Left cardiac atrium (tissue), 4 donors: ENCODE results near the gene ZDHHC11. TPM values are rescaled to one million over a fixed set of nuclear protein-coding genes. Genes with fewer than 3 reads are reported as not detected.
"Not testable (repeated sequence)": the region's sequence is repeated elsewhere in the genome, so short reads cannot be mapped to it uniquely, and the experiment has no call there.

ENCODE experiments used
- ATAC-seq, 2 donors: fragments of 200-7000 bp; cut with Tn5 transposase; one replicate each; pipeline ENCODE4 v1.9.1; 2020; ENCODE audit warnings: mild to moderate bottlenecking in 2 of 2, moderate library complexity in 2 of 2
- DNase-seq: peaks from one replicate; pipeline ENCODE4 v3.0.0-alpha.2; 2020
- intact Hi-C, 2 donors: fragments of 100-400 bp; cut with DNase I; formaldehyde crosslinking; loops; one replicate each; pipeline versions ENCODE4 v1.14.1 to v1.15.1; 2022 to 2023
- total RNA-seq, 2 donors: library from RNA; stranded (reverse); fragmentation: NEBNext Ultra II Directional; extraction: Animal tissue kit (Norgen Biotek cat#: 25700); gene quantifications; one replicate each; pipeline ENCODE4 v1.2.1, GENCODE V29; 2021
- donor health status: DM: no; HTN: yes; CAD: no.
- donor health status: DM: no; HTN: yes; CAD: no; lungs with severe emphysema.
- donor health status: DM: yes; HTN: yes; CAD: no.
- donor health status: Dilated cardiomyopathy.

The ZDHHC11 gene
- total RNA-seq, 2 donors from 2014 or later: 31.1 to 36.7 TPM

GRCh38 chr5:787857-788233 is 62.9 kb downstream of the ZDHHC11 start:
- DNase-seq, intact Hi-C loops, ATAC-seq: not testable (repeated sequence)

DNA sequence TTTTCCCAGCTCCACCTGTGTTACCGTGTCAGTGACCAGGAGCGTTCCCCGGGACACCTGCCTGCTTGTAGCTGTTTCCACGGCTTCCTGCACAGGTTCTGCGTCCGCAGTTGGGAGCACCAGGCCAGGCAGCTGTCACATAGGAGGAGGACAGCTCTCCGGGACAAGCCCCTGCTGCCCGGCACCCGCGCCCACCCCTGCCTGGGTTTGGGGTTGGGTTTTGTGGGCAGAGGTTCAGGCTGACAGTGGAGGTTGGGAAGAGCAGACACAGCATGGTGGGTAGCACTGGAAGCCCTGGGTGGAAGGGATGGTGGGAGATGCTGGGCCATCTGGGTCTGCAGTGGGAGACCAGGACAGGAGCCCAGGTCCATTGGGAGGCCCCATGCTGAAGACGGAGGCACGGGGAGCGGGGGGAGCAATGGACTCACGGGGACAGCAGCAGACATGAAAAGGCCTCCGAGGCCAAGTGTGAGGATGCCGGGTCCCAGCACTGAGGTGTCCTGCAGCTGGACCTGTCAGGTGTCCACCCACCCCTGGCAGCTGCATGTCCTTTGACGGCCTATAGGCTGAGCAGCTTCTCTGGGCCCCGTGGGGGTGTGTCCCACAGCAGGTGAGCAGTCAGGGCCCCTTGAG is 63.4 kb downstream of the ZDHHC11 start:
- ATAC-seq, DNase-seq, intact Hi-C loops: not testable (repeated sequence)

DNA sequence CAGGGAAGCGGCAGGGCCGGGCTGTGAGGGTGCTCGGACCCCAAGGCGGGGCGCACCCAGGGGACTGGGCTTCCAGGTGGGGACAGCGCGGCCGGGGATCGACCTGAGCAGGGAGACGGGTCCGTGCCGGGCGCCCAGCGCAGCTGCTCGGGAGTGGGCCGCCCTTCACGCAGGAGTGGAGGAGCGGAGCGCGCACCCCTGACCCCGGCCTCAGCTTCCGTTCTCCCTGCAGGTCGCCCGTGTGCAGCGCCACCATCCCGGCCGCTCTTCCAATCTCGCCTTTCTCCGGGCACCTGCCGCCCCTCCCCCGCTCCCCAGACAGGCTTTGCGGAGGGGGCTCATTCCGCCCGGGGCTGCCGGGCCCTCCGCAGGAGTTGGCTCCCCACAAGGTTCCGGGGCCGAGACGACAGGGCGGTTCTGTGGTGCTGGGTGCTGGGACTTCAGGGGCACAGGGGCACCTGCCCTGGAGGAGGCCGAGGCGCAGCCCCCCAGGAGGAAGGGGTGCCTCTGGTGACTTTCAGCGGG is 65.5 kb downstream of the ZDHHC11 start:
- DNase-seq: peak; percentile 36
- peak; percentile 0 to 8 for ATAC-seq
- intact Hi-C loops: not testable (repeated sequence)

DNA sequence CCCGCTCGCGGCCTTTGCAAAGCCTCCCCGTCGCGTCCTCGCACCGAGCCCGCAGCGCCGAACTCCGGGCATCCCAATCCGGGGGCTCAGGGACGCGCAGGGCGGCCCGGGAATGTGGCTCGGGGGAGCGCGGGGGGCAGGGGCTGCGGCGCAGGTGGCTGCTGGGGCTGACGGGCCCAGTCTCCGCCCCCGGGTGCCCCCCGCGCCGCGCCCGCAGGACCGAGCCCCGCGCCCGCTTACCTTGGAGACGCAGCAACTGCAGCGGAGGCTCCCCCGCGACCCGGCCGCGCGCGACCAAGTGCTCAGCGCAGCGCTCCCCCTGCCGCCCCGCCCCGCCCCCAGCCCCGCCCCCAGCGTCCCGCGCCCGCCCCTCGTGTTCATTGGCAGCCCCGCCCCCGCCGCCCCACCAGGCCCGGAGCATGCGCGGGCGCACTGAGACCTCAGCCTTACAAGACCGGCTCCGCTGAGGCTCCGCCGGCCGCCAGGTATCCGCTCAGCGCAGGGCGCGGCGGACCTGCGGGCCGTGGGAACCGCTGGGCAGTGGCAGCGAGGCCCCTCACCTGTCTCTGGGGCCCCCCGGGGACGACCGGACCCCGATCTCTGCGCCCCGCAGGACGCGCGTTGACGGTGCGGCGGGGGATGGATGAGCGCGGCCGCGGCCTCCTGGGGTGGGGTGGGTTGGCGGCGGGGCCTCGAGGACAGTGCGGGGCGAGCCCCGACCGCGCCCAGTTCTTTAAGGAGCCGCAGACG is 66.2 kb downstream of the ZDHHC11 start, which contains the start of gene ZDHHC11B:
TSS of gene ZDHHC11B (minus strand) at position 302 of the 750 bp plus-strand sequence. CDS start 17,810 bp downstream, outside the sequence.
- DNase-seq: peak; percentile 95
- peak; percentile 80 to 83 for ATAC-seq
- intact Hi-C loops: not testable (repeated sequence)

DNA sequence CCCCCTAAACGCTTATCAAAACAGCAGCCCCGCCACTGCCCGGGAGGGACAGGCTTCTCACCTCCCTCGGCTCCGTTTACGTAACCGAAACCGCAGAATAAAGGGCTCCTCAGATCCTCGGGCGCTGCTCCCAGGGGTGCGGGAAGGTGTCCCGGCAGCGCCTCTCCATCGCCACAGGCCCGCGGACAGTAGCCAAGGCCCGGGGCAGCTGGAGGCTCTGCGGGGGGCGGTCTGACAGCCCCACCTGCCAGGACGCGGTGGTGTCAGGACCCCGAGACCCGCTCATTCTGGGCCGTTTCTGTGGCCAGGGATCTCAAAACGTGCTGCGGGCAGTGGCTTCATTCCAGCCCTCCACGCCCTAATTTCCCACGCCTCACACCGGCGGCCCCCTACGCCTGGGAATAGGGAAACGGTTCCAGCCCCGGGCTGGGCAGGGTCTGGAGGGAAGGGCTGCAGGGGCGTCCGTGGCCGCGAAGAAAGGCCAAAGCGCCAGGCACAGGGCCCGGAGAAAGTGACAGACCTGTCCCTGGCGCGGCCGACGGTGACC is 66.8 kb downstream of the ZDHHC11 start:
- intact Hi-C loops: not testable (repeated sequence)
- DNase-seq (peak; percentile 54), ATAC-seq (peak; percentile 8 to 12)

- DNase-seq: peak; percentile 82
- intact Hi-C loops: not testable (repeated sequence)
- ATAC-seq: peak; percentile 76 to 78
Measured at GRCh38 chr5:783049-783802, 67.6 kb downstream of the ZDHHC11 start.

DNA sequence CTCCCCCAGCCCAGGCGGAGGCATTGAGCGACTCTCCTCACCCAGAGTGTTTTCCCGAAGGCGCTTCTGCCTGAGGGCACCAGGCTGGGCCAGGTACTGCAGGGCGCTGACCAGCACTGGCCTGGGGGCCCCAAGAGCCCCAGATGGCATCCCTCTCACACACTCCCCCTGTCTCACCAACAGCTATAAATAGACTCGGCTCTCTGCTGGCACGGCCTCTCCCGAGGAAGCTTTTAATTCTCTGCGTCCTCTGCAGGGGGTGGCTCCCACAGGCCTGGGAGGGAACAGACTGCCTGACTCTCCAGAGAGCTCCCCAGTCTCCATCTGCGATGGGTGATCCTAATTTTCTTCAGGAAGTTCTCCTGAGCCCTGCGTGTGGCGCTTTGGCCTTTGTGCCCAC is 68.4 kb downstream of the ZDHHC11 start:
- ATAC-seq: peak; percentile 31 to 62
- intact Hi-C loops, DNase-seq: not testable (repeated sequence)

GRCh38 chr5:780571-780970 is 70.2 kb downstream of the ZDHHC11 start:
- ATAC-seq, intact Hi-C loops, DNase-seq: not testable (repeated sequence)

DNA sequence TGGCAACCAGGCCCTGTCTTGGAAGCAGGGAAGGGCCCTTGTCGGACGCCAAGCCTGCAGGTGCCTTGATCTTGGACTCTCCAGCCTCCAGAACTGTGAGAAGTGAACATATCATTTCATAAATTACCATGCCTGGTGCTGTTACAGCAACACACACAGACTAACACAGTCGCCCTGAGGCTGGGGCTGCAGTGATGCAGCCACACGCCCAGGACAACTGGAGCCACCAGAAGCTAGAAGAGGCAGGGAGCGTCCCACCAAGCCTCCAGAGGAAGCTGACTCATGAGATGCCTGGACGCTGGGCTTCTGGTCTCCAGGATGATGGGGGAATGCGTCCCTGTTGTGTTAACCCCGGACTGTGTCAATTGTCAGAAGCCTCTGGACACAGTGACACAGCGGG is 71.8 kb downstream of the ZDHHC11 start:
- intact Hi-C loops: loop anchor here in 1 of 2 donors (5.0 kb wide), 1 partner anchor 77 kb away; no protein-coding TSS in a partner anchor
- not testable (repeated sequence) for DNase-seq, ATAC-seq

GRCh38 chr5:778421-778820 is 72.4 kb downstream of the ZDHHC11 start:
- not testable (repeated sequence) for DNase-seq, ATAC-seq
- intact Hi-C loops: loop anchor here in 1 of 2 donors (5.0 kb wide), 1 partner anchor 76 kb away; no protein-coding TSS in a partner anchor

DNA sequence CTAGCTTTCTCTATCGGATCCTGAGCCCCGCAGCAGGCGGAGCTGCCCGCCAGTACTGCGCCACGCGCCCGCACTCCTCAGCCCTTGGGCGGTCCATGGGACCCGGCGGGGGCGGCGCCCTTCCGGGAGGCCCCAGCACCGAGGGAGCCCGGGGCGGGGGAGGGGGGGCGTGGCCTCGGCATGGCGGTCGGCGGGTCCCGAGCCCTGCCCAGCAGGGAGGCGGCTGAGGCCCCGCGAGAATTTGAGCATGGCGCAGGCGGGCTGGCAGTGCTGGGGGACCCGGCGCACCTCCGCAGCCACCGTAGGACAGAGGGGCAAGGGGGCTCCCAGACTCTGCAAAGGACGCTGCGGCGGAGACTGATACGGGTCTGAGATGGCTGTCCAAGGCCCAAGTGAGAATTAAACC is 73.0 kb downstream of the ZDHHC11 start:
- DNase-seq: peak; percentile 48
- no peak for ATAC-seq
- intact Hi-C loops: loop anchor here in 1 of 2 donors (2.0 to 5.0 kb wide), 2 partner anchors 75 to 95 kb away; no protein-coding TSS in a partner anchor

- no peak for DNase-seq
- peak in 1 of 2 donors; percentile 5 for ATAC-seq
- intact Hi-C loops: loop anchor here in 1 of 2 donors (2.0 to 5.0 kb wide), 2 partner anchors 75 to 94 kb away; no protein-coding TSS in a partner anchor
Measured at GRCh38 chr5:776862-777711, 73.7 kb downstream of the ZDHHC11 start.

DNA sequence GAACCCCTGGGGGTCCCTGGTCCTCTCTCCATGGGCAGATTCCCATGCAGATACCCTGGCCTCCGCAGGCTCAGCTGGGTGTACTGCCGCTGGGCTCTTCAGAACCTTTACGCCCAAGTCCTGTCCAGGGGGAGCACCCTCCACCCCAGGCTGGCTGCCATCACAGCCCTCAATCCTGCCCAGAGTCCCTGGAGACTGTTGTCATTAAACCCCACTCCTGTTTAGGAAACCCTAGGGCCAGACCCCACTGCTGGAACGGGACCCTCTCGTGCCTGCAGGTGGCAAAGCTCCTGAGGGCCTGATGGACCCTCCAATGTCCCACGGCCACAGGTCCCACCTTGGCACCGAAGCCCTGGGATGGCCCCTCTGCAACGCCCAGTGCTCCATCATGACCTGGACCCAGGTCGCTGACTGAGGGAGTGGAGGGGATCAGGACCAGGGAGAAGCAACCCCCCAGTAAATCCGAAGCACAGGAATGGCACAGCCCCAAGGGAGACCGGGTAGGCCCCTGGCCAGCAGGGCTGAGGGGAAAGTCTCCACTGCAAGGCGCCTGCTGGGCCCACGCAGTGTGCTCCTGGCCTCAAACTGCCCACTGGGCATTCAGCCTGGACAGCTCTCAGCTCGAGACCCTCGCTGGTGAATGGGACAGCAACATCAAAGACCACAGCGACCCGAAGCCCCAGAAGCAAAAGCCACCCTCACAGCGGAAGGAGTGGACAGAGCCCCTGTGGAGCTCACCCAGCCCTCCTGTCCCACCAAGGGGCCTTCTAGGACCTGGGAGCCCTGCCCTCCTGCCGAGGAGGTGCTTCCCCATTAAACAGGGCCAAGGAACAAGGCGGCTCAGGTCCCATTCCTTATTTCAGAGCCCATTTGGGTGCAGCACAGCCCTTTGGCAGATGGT is 74.6 kb downstream of the ZDHHC11 start:
- ATAC-seq (no peak), DNase-seq (no peak)
- intact Hi-C loops: loop anchor here in 1 of 2 donors (2.0 to 5.0 kb wide), 2 partner anchors 74 to 93 kb away; no protein-coding TSS in a partner anchor

DNA sequence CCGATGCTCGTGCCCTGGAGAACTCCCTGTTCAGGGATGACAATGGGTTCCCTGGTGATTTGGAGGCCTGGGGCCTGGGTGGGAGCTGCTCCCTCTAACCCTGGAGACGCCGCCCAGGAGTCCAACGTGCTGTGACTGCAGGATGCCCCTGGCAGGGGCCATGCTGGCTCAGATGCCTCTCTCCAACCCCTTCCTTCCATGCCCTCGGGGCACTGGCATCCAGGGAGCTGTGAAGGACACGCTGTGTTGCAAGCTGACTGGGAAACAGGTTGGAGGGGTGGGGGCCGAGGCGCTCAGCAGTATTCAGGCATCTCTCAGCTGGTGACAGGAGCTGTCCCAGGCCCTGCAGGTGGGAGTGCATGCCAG is 75.2 kb downstream of the ZDHHC11 start:
- ATAC-seq, DNase-seq: not testable (repeated sequence)
- intact Hi-C loops: loop anchor here in 1 of 2 donors (5.0 kb wide), 1 partner anchor 73 kb away; no protein-coding TSS in a partner anchor

DNA sequence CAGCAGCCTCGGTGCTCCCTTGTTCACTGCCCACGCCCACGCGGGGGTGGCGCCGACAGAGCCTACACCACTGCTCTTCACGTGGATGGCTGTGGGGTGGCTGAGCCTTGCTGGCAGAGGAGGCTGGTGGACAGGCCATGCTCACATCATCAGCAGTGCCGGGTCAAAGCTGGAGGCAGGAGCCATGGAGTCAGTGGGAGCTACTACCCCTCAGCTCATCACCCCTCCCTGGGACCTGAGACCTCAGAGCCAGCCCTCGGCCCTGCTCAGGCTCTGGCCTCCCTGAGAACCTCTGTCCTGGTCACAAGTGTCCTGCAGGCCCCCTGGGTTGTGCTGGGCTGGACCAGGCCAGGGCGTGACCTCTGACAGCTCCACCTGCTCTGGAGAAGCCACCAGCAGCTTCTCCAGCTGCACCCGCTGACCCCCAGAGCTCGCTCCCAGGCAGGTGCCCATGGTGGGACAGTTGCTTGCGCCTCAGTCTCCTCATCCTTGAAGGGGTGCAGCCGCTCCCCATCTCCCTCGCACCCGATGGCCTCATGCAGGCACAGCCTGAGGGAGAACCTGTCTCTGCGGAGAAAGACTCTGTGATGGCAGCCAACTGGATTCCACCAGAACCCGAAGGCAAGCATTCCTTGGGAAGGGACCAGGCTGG is 75.8 kb downstream of the ZDHHC11 start:
- intact Hi-C loops: loop anchor here in 1 of 2 donors (5.0 kb wide), 1 partner anchor 73 kb away; no protein-coding TSS in a partner anchor
- not testable (repeated sequence) for DNase-seq
- peak in 1 of 2 donors; percentile 4 for ATAC-seq

- ATAC-seq, intact Hi-C loops, DNase-seq: not testable (repeated sequence)
Measured at GRCh38 chr5:774304-774703, 76.5 kb downstream of the ZDHHC11 start.
